Activated T-helper 1 cell treated with anti-CD3 and anti-CD28 coated beads, Interleukin-2, amount 50 U/mL, for 16 hours (primary cell): Measurements from ENCODE around the gene CCNF.
"Not testable (repeated sequence)": the region's sequence is repeated elsewhere in the genome, so short reads cannot be mapped to it uniquely, and the experiment has no call there.

Source experiments
- DNase-seq, 2 donors: peaks; one replicate each; pipeline ENCODE4 v3.0.0-alpha.2; 2020; ENCODE audit warnings: low read depth in 1 of 2, low spot score in 1 of 2

The CCNF gene

DNA sequence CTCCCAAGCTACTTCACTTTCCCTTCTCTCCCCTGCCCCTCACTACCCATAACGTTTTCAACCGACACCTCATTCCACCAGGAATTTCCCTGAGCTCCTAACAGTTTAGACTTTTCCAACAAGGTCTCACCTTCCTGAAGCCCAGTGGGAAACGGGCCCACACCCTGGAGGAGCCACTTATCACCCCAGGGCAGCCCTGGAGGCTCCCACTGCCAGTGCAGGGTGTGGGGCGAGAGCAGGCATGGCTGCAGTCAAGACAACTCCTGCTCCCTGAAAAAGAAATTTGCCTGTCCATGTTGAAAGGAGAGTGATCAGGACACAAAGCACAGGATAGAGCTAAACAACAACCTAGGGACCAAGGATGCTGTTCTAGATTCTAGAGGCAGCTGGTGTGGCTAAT is 1.7 kb upstream of the CCNF start:
- no peak for DNase-seq

DNA sequence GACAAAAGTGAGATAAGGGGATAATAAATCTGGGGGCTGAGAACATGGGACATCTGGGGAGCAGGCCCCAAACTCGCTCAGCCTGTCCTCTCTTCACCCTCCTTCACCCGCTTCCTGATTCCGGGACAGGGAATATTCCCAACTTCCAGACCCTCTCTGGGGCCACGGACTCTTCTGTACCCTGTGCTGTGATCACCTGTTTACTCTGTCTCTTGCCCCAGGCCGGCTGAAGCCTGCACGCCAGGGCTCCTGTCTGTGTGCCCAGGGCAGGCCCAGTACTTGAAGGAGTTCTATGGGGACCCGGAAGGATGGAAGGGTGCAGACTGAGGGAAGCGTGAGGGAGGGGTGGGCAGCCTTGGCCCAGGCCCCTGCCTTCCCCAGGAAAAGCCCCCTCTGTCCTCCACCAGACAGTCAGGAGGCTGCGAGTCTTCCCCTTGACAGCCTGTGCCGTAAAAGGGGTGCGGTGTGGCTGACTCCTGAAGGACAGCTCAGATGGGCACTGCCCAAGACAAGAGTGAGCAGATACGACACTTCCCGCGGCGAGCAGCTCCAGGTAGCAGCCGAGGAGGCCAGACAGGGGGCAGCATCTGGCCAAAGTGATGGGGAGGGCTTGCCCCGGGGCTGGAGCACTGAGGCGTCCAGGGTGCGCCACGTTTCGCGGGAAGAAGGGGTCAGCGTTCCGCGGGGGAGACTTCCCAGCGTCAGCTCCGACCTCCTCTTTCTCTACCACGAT is 1.0 kb upstream of the CCNF start:
- DNase-seq = no peak

- DNase-seq = no peak
Measured at GRCh38 chr16:2428784-2429033, 538 bp upstream of the CCNF start.

DNA sequence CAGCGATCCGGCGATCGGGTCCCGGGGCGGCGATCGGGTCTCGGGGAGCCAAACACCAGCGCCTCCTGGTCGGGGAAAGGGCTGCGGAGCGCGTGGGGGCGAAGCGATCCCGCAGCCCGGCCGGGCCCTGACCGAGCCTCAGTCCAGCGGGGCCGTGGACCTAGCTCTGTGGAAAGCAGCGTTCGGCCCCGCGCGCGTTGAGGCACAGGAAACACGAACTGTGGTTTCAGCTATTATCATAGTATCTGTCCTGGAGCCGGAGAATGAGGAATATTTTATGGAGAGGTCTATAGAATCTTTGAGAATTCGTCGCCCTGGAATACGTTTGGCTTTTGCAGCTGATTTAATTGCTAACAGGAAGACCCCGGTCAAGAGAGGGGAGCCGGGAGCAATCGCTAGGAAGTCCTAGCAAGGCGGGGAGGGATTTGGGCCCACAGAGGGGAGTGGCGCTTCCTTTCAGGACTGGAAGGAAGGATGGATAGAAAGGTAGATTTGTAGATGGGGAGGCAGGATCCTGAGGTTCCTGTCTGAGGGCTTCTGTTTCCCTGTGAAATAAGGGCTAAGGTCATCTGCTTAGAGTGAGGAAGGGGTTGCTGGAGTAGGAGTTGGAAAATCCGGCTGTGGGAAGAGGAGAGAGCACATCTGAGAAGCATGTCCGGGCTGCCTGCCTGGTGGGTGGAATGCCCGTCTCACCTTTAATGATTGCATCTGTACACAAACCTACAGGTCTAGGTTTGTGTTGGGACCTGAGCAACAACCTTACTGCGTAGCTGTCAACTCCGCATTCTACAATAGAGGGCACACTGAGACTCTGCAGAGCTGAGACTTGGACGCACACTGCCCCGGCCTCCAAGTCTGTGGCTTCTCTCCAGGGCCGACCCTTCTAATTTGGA is 770 bp downstream of the CCNF start:
- DNase-seq = no peak

DNA sequence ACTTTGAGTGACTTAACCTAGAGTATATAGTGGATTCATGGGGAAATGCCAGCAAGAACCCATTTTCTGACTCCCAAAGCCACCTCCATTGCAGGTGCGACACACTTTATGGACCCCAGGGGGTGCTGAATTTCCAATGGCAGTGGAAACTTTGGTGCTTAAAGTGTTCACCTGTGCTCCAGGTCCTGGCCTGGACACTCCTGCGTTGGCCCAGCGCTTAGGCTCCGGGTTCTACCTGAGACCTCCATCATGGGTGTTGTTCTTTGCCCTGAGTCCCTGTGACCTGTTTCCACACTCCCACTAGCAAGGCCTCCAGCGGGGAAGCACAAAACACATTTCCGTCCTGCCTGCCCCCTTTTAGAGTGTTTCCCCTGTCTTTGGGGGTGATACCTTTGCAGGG is 3.0 kb downstream of the CCNF start:
- no peak for DNase-seq

- no peak for DNase-seq
Measured at GRCh38 chr16:2432801-2433505, 3.7 kb downstream of the CCNF start.

GRCh38 chr16:2435236-2435635 is 6.0 kb downstream of the CCNF start:
- not testable (repeated sequence) for DNase-seq

- no peak for DNase-seq
Measured at GRCh38 chr16:2436110-2436509, 6.9 kb downstream of the CCNF start.

DNA sequence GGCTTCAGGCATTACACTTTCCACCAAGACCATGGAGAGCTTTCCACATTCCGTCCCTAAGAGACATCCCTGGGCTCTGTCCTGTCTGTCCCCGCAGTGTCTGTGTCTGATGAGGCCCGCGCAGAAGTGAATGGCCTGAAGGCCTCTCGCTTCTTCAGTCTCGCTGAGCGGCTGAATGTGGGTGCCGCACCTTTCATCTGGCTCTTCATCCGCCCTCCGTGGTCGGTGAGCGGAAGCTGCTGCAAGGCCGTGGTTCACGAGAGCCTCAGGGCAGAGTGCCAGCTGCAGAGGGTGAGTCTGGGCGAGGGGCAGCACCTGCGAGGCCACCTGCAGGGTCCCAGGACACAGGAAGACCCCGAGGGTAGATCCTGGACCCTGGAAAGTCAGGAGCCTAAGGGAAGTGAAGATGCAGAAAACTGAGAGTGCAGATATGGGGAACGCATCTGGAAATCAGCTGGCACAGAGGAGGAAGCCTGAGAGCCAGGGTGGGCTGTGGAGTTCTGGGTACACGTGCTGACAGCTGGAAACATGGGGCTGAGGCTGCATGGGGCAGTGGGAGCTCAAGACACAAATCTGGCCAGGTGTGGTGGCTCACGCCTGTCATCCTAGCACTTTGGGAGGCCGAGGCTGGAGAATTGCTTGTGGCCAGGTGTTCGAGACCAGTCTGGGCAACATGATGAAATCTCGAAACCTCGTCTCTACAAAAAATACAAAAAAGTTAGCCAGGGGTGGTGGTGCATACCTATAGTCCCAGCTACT is 8.0 kb downstream of the CCNF start:
- no peak for DNase-seq

GRCh38 chr16:2438121-2438520 is 8.9 kb downstream of the CCNF start:
- DNase-seq = no peak

DNA sequence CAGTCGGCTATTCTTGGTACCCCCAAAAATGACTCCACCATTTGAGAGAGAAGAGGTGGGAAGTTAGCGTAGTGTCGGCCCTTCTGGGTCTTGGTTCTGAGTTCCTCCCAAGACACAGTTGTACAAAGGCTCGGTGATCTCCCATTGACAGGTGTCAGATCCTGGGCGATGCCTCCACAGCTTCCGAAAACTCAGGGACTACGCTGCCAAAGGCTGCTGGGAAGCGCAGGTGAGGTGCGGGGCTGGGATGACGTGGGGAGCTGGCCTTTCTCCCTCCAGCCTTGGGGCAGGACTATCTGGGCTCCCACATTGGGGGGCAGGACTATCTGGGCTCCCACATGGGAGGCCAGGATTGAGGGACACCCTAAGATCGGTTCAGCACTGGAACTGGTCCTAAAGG is 10.4 kb downstream of the CCNF start:
- DNase-seq = no peak

- not testable (repeated sequence) for DNase-seq
Measured at GRCh38 chr16:2441143-2441804, 12.0 kb downstream of the CCNF start.

DNA sequence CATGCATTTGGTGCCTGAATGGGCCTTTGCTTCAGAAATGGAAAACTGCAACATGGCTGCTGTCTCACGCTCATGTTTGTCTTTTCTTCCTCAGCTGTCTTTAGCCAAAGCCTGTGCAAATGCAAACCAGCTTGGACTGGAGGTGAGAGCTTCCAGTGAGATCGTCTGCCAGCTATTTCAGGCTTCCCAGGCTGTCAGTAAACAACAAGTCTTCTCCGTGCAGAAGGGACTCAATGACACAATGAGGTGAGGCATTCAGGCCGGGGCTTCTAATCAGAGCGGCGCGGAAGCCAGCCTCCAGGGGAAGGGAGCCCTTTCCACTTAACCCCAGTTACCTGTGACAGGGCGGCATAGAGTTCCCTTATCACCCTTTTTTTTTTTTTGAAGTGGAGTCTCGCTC is 14.3 kb downstream of the CCNF start:
- no peak for DNase-seq

GRCh38 chr16:2447920-2448583 is 18.8 kb downstream of the CCNF start:
- DNase-seq = no peak

GRCh38 chr16:2449118-2449517 is 19.9 kb downstream of the CCNF start:
- DNase-seq = no peak

DNA sequence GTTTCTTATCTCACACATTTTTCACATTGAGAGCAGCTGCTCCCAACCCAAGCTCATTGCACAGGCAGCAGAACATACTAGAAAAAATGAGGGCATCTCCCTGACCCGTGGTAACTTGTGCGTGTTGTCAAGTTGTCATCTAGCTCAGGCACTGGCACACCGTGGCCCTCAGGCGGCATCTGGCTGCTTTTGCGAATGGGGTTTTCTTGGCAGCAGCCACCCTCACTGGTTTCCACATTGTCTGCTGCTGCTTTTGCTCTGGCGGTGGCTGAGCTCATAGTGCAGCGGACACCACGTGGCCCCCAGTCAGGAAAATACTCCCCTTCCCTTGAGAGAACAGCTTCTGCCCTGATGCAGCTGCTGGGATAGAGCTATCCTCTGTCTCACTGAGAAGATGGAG is 21.3 kb downstream of the CCNF start:
- no peak for DNase-seq

DNA sequence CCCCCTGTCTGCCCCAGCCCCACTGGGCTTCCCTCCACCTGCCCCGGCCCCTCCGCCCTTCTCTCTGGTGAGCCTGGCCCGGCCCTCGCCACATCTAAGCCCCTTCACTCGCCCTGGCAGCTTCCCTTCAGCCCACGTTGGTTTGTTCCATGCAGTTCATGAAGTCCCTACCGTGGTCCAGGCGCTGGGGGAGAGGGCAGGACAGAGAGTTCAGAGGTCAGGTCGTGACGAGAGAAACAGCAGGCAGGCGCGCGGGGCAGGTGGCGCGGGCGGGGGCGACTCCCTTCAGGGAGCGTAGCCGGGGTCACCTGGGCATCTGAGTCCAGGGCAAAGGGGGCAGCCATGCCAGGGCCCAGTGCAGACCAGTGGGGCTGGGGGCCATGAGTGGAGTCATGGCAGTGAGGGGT is 21.7 kb downstream of the CCNF start:
- no peak for DNase-seq

DNA sequence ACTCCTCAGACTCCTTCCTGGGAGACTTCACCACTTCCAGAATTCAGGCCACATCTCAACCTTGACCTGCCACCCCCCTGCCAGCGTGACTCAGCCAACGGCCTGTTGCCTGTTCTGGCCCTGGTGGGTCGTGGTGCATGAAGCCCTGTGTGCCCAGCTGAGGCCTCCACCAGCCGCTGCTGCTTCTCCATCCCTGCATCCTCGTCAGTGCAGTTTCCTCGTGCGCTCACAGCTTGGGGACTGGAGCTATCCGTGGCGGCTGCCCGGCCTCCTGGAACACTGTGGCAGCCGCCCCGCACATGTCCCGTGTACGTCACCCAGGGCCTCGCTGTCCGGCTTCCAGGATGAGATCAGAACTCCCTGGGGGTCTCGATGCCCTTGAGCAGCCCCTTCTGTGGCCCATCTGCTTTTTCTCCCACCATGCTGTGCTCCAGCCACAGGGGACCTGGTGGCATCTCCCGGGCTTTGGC is 22.6 kb downstream of the CCNF start:
- no peak for DNase-seq

- no peak for DNase-seq
Measured at GRCh38 chr16:2452650-2453049, 23.4 kb downstream of the CCNF start.
